ENCODE data around the gene HAS3. TPM values are rescaled to one million over a fixed set of nuclear protein-coding genes. Genes with fewer than 3 reads are reported as not detected.
"Not testable (repeated sequence)": the region's sequence is repeated elsewhere in the genome, so short reads cannot be mapped to it uniquely, and the experiment has no call there.

HAS3 gene
- polyA plus RNA-seq, 3 donors, result 2.9 to 4.1 (median 3.1) TPM

- no peak for DNase-seq (ENCODE audit: extremely low read depth in 1 of 11, low read depth in 9 of 11, low spot score in 4 of 11)
These were observed 7.1 kb downstream of the HAS3 start for GRCh38 chr16:69112285-69113129.

GRCh38 chr16:69113216-69113615 is 7.8 kb downstream of the HAS3 start:
- DNase-seq (ENCODE audit: extremely low read depth in 1 of 11, low read depth in 9 of 11, low spot score in 4 of 11), result no peak

- DNase-seq (ENCODE audit: extremely low read depth in 1 of 11, low read depth in 9 of 11, low spot score in 4 of 11), result no peak
These were observed 9.0 kb downstream of the HAS3 start for GRCh38 chr16:69114346-69114975.

- DNase-seq (ENCODE audit: extremely low read depth in 1 of 11, low read depth in 9 of 11, low spot score in 4 of 11), result no peak
These were observed 9.5 kb downstream of the HAS3 start for GRCh38 chr16:69114976-69115355.

GRCh38 chr16:69115361-69115760 is 9.9 kb downstream of the HAS3 start:
- DNase-seq (ENCODE audit: extremely low read depth in 1 of 11, low read depth in 9 of 11, low spot score in 4 of 11), result no peak

- no peak for DNase-seq (ENCODE audit: extremely low read depth in 1 of 11, low read depth in 9 of 11, low spot score in 4 of 11)
These were observed 10.4 kb downstream of the HAS3 start for GRCh38 chr16:69115837-69116236.

GRCh38 chr16:69116256-69116875 is 10.9 kb downstream of the HAS3 start:
- DNase-seq (ENCODE audit: extremely low read depth in 1 of 11, low read depth in 9 of 11, low spot score in 4 of 11), result no peak

- no peak for DNase-seq (ENCODE audit: extremely low read depth in 1 of 11, low read depth in 9 of 11, low spot score in 4 of 11)
These were observed 11.5 kb downstream of the HAS3 start for GRCh38 chr16:69116906-69117305.

GRCh38 chr16:69118468-69118867 is 13.0 kb downstream of the HAS3 start:
- no peak for DNase-seq (ENCODE audit: extremely low read depth in 1 of 11, low read depth in 9 of 11, low spot score in 4 of 11)

- no peak for DNase-seq (ENCODE audit: extremely low read depth in 1 of 11, low read depth in 9 of 11, low spot score in 4 of 11)
These were observed 13.5 kb downstream of the HAS3 start for GRCh38 chr16:69118994-69119393.

GRCh38 chr16:69119536-69119935 is 14.1 kb downstream of the HAS3 start:
- no peak for DNase-seq (ENCODE audit: extremely low read depth in 1 of 11, low read depth in 9 of 11, low spot score in 4 of 11)

- no peak for DNase-seq (ENCODE audit: extremely low read depth in 1 of 11, low read depth in 9 of 11, low spot score in 4 of 11)
These were observed 14.7 kb downstream of the HAS3 start for GRCh38 chr16:69120096-69120664.

- DNase-seq (ENCODE audit: extremely low read depth in 1 of 11, low read depth in 9 of 11, low spot score in 4 of 11), result no peak
These were observed 18.5 kb downstream of the HAS3 start for GRCh38 chr16:69123910-69124309.

GRCh38 chr16:69124406-69124805 is 19.0 kb downstream of the HAS3 start:
- not testable (repeated sequence) for DNase-seq (ENCODE audit: extremely low read depth in 1 of 11, low read depth in 9 of 11, low spot score in 4 of 11)

- not testable (repeated sequence) for DNase-seq (ENCODE audit: extremely low read depth in 1 of 11, low read depth in 9 of 11, low spot score in 4 of 11)
These were observed 19.5 kb downstream of the HAS3 start for GRCh38 chr16:69124961-69125360.

GRCh38 chr16:69126221-69126620 is 20.8 kb downstream of the HAS3 start:
- no peak for DNase-seq (ENCODE audit: extremely low read depth in 1 of 11, low read depth in 9 of 11, low spot score in 4 of 11)

- not testable (repeated sequence) for DNase-seq (ENCODE audit: extremely low read depth in 1 of 11, low read depth in 9 of 11, low spot score in 4 of 11)
These were observed 21.3 kb downstream of the HAS3 start for GRCh38 chr16:69126801-69127200.

- DNase-seq (ENCODE audit: extremely low read depth in 1 of 11, low read depth in 9 of 11, low spot score in 4 of 11), result no peak
These were observed 22.6 kb downstream of the HAS3 start for GRCh38 chr16:69127966-69128510.

GRCh38 chr16:69130461-69130860 is 25.0 kb downstream of the HAS3 start:
- DNase-seq (ENCODE audit: extremely low read depth in 1 of 11, low read depth in 9 of 11, low spot score in 4 of 11), result no peak

All from renal cortex interstitium (tissue), 11 donors.